GM12873 (cell line): Measurements from ENCODE around the gene STMN3.

ENCODE experiments used
- CTCF ChIP-seq: IDR thresholded peaks from 2 replicates; pipeline ENCODE4 v1.5.1; 2012; ENCODE audit warnings: low read depth, mild to moderate bottlenecking, moderate library complexity, low read length, control low read depth; ENCODE audit not compliant: insufficient read depth; ENCODE audit errors: missing control alignments

STMN3 gene

GRCh38 chr20:63694584-63695423 lies 41.6 kb upstream of the STMN3 start:
- TF ChIP-seq CTCF: no peak

- TF ChIP-seq CTCF: no peak
Measured at GRCh38 chr20:63693733-63694583, 40.7 kb upstream of the STMN3 start.

- no peak for TF ChIP-seq CTCF
Measured at GRCh38 chr20:63693083-63693732, 40.0 kb upstream of the STMN3 start.

- no peak for TF ChIP-seq CTCF
Measured at GRCh38 chr20:63692436-63693082, 39.3 kb upstream of the STMN3 start.

- no peak for TF ChIP-seq CTCF
Measured at GRCh38 chr20:63691711-63692435, 38.6 kb upstream of the STMN3 start.

- no peak for TF ChIP-seq CTCF
Measured at GRCh38 chr20:63690898-63691710, 37.9 kb upstream of the STMN3 start.
